Ishikawa (cell line): ENCODE measurements around the gene FBXW11.

Source experiments
- CEBPB ChIP-seq: IDR thresholded peaks from 2 replicates; pipeline ENCODE4 v1.6.1; 2012
- CREB1 ChIP-seq: IDR thresholded peaks from 2 replicates; pipeline ENCODE4 v1.6.1; 2012; ENCODE audit warnings: low read depth
- EGR1 ChIP-seq: IDR thresholded peaks from 2 replicates; pipeline ENCODE4 v1.6.1; 2012
- EP300 ChIP-seq: IDR thresholded peaks from 2 replicates; pipeline ENCODE4 v1.6.1; 2012; ENCODE audit warnings: borderline replicate concordance
- FOXM1 ChIP-seq: IDR thresholded peaks from 2 replicates; pipeline ENCODE4 v1.6.1; 2012; ENCODE audit warnings: low read depth, borderline replicate concordance
- NFIC ChIP-seq: IDR thresholded peaks from 2 replicates; pipeline ENCODE4 v1.6.1; 2012
- RAD21 ChIP-seq: IDR thresholded peaks from 2 replicates; pipeline ENCODE4 v1.6.1; 2012; ENCODE audit warnings: low read depth
- TAF1 ChIP-seq: IDR thresholded peaks from 2 replicates; pipeline ENCODE4 v1.6.1; 2012; ENCODE audit warnings: low read depth, mild to moderate bottlenecking
- TCF12 ChIP-seq: IDR thresholded peaks from 2 replicates; pipeline ENCODE4 v1.6.1; 2012; ENCODE audit warnings: low read depth
- TEAD4 ChIP-seq: IDR thresholded peaks from 2 replicates; pipeline ENCODE4 v1.6.1; 2012
- YY1 ChIP-seq: IDR thresholded peaks from 2 replicates; pipeline ENCODE4 v1.6.1; 2012; ENCODE audit warnings: low read depth
- ZBTB7A ChIP-seq: IDR thresholded peaks from 2 replicates; pipeline ENCODE4 v1.6.1; 2012; ENCODE audit warnings: low read depth
- TF ChIP-seq, protein P1 (sequence below): IDR thresholded peaks from 2 replicates; pipeline ENCODE4 v1.6.1; 2012; ENCODE audit warnings: low read depth, mild to moderate bottlenecking
- TF ChIP-seq, protein P2 (sequence below): IDR thresholded peaks from 2 replicates; pipeline ENCODE4 v1.6.1; 2012
- TF ChIP-seq, protein P3 (sequence below): IDR thresholded peaks from 2 replicates; pipeline ENCODE4 v1.6.1; 2012

Gene FBXW11

GRCh38 chr5:171927345-171927941 is 79.0 kb downstream of the FBXW11 start:
- TF ChIP-seq TCF12 (no peak), TAF1 (no peak), NFIC (no peak), EGR1 (no peak), TEAD4 (no peak), RAD21 (no peak), YY1 (no peak), EP300 (no peak), CEBPB (no peak)
- TF ChIP-seq, protein P1, sequence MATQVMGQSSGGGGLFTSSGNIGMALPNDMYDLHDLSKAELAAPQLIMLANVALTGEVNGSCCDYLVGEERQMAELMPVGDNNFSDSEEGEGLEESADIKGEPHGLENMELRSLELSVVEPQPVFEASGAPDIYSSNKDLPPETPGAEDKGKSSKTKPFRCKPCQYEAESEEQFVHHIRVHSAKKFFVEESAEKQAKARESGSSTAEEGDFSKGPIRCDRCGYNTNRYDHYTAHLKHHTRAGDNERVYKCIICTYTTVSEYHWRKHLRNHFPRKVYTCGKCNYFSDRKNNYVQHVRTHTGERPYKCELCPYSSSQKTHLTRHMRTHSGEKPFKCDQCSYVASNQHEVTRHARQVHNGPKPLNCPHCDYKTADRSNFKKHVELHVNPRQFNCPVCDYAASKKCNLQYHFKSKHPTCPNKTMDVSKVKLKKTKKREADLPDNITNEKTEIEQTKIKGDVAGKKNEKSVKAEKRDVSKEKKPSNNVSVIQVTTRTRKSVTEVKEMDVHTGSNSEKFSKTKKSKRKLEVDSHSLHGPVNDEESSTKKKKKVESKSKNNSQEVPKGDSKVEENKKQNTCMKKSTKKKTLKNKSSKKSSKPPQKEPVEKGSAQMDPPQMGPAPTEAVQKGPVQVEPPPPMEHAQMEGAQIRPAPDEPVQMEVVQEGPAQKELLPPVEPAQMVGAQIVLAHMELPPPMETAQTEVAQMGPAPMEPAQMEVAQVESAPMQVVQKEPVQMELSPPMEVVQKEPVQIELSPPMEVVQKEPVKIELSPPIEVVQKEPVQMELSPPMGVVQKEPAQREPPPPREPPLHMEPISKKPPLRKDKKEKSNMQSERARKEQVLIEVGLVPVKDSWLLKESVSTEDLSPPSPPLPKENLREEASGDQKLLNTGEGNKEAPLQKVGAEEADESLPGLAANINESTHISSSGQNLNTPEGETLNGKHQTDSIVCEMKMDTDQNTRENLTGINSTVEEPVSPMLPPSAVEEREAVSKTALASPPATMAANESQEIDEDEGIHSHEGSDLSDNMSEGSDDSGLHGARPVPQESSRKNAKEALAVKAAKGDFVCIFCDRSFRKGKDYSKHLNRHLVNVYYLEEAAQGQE = no peak
- TF ChIP-seq, protein P2, sequence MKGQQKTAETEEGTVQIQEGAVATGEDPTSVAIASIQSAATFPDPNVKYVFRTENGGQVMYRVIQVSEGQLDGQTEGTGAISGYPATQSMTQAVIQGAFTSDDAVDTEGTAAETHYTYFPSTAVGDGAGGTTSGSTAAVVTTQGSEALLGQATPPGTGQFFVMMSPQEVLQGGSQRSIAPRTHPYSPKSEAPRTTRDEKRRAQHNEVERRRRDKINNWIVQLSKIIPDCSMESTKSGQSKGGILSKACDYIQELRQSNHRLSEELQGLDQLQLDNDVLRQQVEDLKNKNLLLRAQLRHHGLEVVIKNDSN = no peak

DNA sequence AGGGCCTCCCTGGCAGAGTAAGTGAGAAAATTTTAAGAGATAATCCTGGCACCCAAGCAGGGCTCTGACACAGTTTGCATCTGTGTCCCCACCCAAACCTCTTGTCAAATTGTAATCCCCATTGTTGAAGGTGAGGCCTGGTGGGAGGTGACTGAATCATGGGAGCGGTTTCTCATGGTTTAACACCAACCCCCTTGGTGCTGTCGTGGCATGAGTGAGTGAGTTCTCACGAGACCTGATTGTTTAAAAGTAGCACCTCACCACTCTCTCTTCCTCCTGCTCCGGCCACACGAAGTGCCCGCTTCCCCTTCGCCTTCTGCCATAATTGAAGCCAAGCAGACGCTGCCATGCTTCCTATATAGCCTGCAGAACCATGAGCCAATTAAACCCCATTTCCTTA is 80.1 kb downstream of the FBXW11 start:
- TF ChIP-seq FOXM1 (no peak), TCF12 (no peak), YY1 (no peak), EGR1 (no peak), EP300 (no peak), CREB1 (no peak), ZBTB7A (no peak), RAD21 (no peak), CEBPB (no peak), TEAD4 (no peak), TAF1 (no peak), NFIC (no peak)
- TF ChIP-seq, protein P2 = no peak
- TF ChIP-seq, protein P1 = no peak
- TF ChIP-seq, protein P3, sequence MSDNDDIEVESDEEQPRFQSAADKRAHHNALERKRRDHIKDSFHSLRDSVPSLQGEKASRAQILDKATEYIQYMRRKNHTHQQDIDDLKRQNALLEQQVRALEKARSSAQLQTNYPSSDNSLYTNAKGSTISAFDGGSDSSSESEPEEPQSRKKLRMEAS = no peak

DNA sequence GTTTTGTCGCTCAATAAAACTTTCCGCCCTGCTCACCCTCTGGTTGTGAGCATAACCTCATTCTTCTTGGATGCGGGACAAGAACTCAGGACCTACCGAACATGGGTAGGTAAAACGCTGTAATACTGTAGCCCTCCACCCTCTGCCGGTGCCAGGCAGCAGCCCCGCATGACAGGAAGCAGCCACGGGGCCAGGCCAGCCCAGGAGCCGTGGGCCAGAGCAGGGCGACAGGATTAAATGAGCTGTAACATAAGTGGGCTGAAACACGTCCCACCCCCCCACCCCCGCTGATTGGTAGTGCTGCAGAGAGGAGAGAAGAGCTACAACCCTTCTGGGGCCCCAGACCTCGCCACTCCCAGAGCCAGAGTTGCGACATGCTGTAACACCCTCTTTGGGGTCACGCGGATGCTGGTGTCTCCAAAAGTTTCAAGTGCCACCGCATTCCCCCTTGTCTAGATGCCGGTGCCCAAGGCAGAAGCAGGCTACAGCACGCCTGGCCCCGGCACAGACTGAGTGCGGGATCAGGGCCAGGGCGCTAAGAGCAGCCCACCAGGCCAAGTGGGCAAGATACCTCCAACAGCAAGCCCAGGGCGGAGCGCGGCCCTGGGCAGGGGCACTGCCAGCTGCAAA is 81.8 kb downstream of the FBXW11 start:
- TF ChIP-seq, protein P1 = no peak
- TF ChIP-seq, protein P2 = no peak
- TF ChIP-seq EGR1 (no peak), RAD21 (no peak), CEBPB (no peak), YY1 (no peak), TCF12 (no peak), EP300 (no peak), TEAD4 (no peak), ZBTB7A (no peak), CREB1 (no peak)
- TF ChIP-seq, protein P3 = no peak

- TF ChIP-seq EP300 (no peak), YY1 (no peak), NFIC (no peak), FOXM1 (no peak), TAF1 (no peak), ZBTB7A (no peak), TCF12 (no peak)
- TF ChIP-seq, protein P2 = no peak
- TF ChIP-seq, protein P1 = no peak
These were observed 85.6 kb downstream of the FBXW11 start for GRCh38 chr5:171920765-171921391.
